ENCODE results near the gene SATB2.

DNA sequence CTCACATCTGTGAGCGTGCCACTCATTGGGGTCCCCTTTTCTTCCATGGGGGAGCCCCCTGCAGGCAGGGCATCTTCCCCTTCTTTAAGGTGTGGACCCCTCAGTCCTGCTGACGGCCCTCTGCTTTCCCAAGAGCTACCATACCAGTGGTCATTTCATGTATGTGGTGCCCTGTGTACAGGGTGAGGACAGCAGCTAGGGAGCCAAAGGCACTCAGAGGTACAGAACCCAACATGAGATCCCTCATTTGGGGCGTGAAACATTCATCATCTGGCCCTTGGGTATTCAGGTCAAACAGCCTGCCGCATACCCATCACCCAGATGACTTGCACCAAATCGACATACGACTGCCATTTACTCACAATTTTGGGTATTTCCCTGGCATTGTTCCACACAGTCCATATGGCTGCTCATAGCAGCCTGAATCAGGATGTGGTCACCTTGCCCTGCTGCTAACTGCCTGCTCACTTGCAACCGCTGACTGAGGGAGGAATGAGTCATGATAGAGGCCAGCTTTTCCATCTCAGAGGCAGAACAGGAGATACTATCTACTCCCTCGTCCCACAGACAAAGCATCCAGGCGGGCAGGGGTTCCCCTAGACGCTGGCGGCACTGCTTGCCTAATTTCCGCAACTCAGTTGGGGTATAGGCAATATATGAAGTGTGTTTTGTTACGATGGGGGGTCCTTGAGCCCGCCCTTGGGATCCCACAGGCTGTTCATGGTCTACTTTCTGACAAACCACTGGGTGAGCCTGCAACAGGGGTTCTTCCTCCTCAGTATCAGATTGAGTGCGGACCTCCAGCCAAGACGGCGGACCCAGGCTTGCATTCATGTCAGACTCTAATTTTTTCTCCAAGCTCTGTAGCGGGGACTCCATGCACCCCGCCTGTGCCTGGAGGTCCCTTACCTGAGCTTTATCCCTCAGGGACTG lies 228.6 kb downstream of the SATB2 start:
- TF ChIP-seq, protein P1, sequence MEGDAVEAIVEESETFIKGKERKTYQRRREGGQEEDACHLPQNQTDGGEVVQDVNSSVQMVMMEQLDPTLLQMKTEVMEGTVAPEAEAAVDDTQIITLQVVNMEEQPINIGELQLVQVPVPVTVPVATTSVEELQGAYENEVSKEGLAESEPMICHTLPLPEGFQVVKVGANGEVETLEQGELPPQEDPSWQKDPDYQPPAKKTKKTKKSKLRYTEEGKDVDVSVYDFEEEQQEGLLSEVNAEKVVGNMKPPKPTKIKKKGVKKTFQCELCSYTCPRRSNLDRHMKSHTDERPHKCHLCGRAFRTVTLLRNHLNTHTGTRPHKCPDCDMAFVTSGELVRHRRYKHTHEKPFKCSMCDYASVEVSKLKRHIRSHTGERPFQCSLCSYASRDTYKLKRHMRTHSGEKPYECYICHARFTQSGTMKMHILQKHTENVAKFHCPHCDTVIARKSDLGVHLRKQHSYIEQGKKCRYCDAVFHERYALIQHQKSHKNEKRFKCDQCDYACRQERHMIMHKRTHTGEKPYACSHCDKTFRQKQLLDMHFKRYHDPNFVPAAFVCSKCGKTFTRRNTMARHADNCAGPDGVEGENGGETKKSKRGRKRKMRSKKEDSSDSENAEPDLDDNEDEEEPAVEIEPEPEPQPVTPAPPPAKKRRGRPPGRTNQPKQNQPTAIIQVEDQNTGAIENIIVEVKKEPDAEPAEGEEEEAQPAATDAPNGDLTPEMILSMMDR (IDR thresholded peaks at IDR 0.05 in 8 of 11, conservative IDR thresholded peaks at IDR 0.05 in 3 of 11), result no peak
- TF ChIP-seq POLR2A (IDR thresholded peaks at IDR 0.05) (no peak), POLR2AphosphoS5 (IDR thresholded peaks at IDR 0.05) (no peak)

All from spleen (tissue), 7 donors.